AG04449 (cell line): ENCODE results near the gene GPR37.

Experiments used
- CTCF ChIA-PET: fragments of 350-600 bp; formaldehyde crosslinking; extraction: SDS; loops from one replicate; lab custom pipeline; 2021; ENCODE audit warnings: antibody characterized with exemption; lab: Yijun Ruan, JAX
- POLR2A ChIA-PET: fragments of 400-600, 350-600 bp; formaldehyde crosslinking; extraction: SDS; loops from one replicate; lab custom pipeline; 2020; ENCODE audit warnings: antibody characterized with exemption, inconsistent platforms; lab: Yijun Ruan, JAX
- DNase-seq: peaks from one replicate; pipeline ENCODE4 v3.0.0-alpha.2; 2010; ENCODE audit warnings: low read depth, low spot score
- H3K4me3 ChIP-seq: 2 replicates; pipeline ENCODE4 v1.5.1; 2011; ENCODE audit warnings: low read depth, mild to moderate bottlenecking, control low read depth, low read length
- CTCF ChIP-seq: IDR thresholded peaks from one replicate; pipeline ENCODE4 v1.5.1; 2011; ENCODE audit warnings: mild to moderate bottlenecking, moderate library complexity, low read length, control low read depth, inconsistent platforms; ENCODE audit not compliant: insufficient read depth; ENCODE audit errors: missing control alignments

The GPR37 gene

GRCh38 chr7:124777268-124777667 is 11.7 kb upstream of the GPR37 start:
- H3K4me3 ChIP-seq, result no peak overlapping the region
- CTCF ChIA-PET, result no interaction called here
- no peak for DNase-seq
- TF ChIP-seq CTCF, result no peak
- POLR2A ChIA-PET, result no interaction called here

DNA sequence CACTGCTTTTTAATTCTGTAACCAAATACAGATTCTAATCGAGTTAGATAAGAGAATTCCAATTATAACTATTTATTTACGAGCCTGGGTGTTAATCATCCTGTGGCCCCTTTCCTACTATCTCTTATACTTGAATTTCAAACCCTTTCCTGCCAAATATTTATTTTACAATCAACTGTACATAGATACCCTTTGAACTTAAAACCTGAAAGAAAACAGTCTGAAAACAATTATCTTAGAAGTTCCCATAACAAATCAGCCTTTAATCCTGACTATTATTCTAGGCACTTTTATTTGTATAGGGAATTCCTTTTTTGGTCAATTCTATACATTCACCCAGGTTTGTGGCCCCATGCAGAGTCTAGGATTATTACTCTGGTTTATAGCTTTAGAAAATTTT is 10.6 kb upstream of the GPR37 start:
- ChIA-PET CTCF (interaction anchor here (0.6 kb wide), 1 partner anchor 9 kb away, joined by 3 read pairs; no protein-coding TSS in a partner anchor), POLR2A (no interaction called here)
- DNase-seq, result no peak
- H3K4me3 ChIP-seq, result no peak overlapping the region
- TF ChIP-seq CTCF, result no peak

GRCh38 chr7:124775422-124775821 is 9.8 kb upstream of the GPR37 start:
- CTCF ChIA-PET, result no interaction called here
- H3K4me3 ChIP-seq, result no peak overlapping the region
- DNase-seq, result no peak
- POLR2A ChIA-PET, result no interaction called here
- TF ChIP-seq CTCF, result no peak

- no peak overlapping the region for H3K4me3 ChIP-seq
- ChIA-PET POLR2A (no interaction called here), CTCF (no interaction called here)
- no peak for DNase-seq
- TF ChIP-seq CTCF, result no peak
These were observed 8.3 kb upstream of the GPR37 start for GRCh38 chr7:124773938-124774337.

DNA sequence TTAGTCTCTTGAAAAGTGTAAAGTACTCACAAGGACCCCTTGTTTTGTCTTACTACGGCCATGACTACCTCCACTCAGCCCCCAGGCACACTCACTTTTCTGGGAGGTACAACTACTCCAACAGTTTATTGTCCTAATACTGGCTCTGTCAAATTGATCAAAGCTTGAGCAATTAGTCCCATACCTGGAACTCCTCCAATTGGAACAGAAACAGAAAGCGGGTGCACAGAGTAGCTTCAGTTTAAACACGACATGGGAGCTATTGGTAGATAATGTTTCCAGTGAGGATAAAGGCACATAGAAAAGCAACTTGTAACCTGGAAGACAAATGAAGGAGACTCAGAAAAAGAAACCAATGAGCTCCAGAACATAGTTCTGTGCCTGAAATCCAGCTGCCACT is 7.7 kb upstream of the GPR37 start:
- ChIA-PET CTCF (interaction anchor here (1.0 kb wide), 1 partner anchor 603 kb away, joined by 3 read pairs; no protein-coding TSS in a partner anchor), POLR2A (no interaction called here)
- TF ChIP-seq CTCF, result no peak
- H3K4me3 ChIP-seq, result no peak overlapping the region
- DNase-seq, result no peak

DNA sequence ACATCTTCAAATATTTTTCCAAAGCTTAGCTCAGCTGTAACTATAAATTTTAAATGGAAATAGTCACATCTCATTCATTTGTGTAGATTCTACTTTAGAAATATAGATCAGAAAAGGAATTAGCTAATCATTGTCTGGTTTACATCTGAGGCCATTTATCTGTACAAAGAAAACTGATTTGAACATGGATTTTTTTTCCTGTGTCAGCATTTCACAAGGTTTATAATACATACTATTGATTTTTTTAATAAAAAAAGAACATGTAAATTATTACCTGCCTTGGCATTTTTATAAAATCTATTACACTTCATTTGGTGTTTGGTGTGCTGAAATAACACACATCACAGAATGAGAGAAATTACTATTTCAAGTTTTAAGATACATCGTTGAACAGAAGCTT is 3.5 kb upstream of the GPR37 start:
- ChIA-PET POLR2A (no interaction called here), CTCF (interaction anchor here (4.3 kb wide), 1 partner anchor 16 kb away, joined by 16 read pairs; no protein-coding TSS in a partner anchor)
- no peak for TF ChIP-seq CTCF
- H3K4me3 ChIP-seq, result no peak overlapping the region
- no peak for DNase-seq
